DND-41 (cell line): ENCODE measurements around the gene KCNMB1.

Source experiments
- ATAC-seq: fragments of 200-7000 bp; cut with Tn5 transposase; 3 replicates; pipeline ENCODE4 v1.9.1; 2021; ENCODE audit warnings: low read depth; ENCODE audit not compliant: insufficient read depth
- DNase-seq: peaks from one replicate; pipeline ENCODE4 v3.0.0-alpha.2; 2020
- H2AFZ ChIP-seq: 2 replicates; pipeline ENCODE4 v1.6.0; 2012; ENCODE audit warnings: low read depth, low read length
- H3K27ac ChIP-seq: 2 replicates; pipeline ENCODE4 v1.5.1; 2012; ENCODE audit warnings: low read length, inconsistent platforms
- H3K27me3 ChIP-seq: fragments of 200-600 bp; sonication (generic); 2 replicates; pipeline ENCODE4 v1.6.0; 2012; ENCODE audit warnings: low read length, mild to moderate bottlenecking, inconsistent platforms; ENCODE audit not compliant: insufficient read depth, poor library complexity
- H3K36me3 ChIP-seq: 2 replicates; pipeline ENCODE4 v1.5.1; 2012; ENCODE audit warnings: low read length, inconsistent platforms; ENCODE audit not compliant: insufficient read depth
- H3K4me1 ChIP-seq: 2 replicates; pipeline ENCODE4 v1.5.1; 2012; ENCODE audit warnings: mild to moderate bottlenecking, low read length; ENCODE audit not compliant: insufficient read depth
- H3K4me2 ChIP-seq: 2 replicates; pipeline ENCODE4 v1.6.0; 2012; ENCODE audit warnings: mild to moderate bottlenecking, moderate library complexity, low read length, inconsistent platforms; ENCODE audit not compliant: insufficient read depth
- H3K4me3 ChIP-seq, 2 experiments: fragments of 200-600 bp in 1 of 2; shearing (Covaris generic) in 1 of 2; 2 replicates each; pipeline ENCODE4 v1.5.1; 2012 to 2016; ENCODE audit warnings: inconsistent platforms in 2 of 2, low read length in 2 of 2, mild to moderate bottlenecking in 2 of 2, low read depth in 1 of 2, moderate library complexity in 1 of 2
- H3K79me2 ChIP-seq: 2 replicates; pipeline ENCODE4 v1.6.0; 2012; ENCODE audit warnings: low read length, inconsistent platforms; ENCODE audit not compliant: insufficient read depth
- H3K9ac ChIP-seq: 2 replicates; pipeline ENCODE4 v1.6.0; 2012; ENCODE audit warnings: low read depth, mild to moderate bottlenecking, inconsistent platforms, low read length, moderate library complexity
- H3K9me3 ChIP-seq: 2 replicates; pipeline ENCODE4 v1.5.1; 2012; ENCODE audit warnings: low read length, moderate library complexity, mild to moderate bottlenecking, inconsistent platforms; ENCODE audit not compliant: insufficient read depth, severe bottlenecking
- H4K20me1 ChIP-seq: 2 replicates; pipeline ENCODE4 v1.6.0; 2012; ENCODE audit warnings: low read length; ENCODE audit not compliant: insufficient read depth
- EZH2 ChIP-seq: IDR thresholded peaks from 3 replicates; pipeline ENCODE4 v1.6.1; 2012; ENCODE audit warnings: borderline replicate concordance, low read depth, mild to moderate bottlenecking, moderate library complexity, low read length, inconsistent platforms; ENCODE audit not compliant: severe bottlenecking
- TF ChIP-seq, protein P1 (sequence below): IDR thresholded peaks from 2 replicates; pipeline ENCODE4 v1.5.1; 2012; ENCODE audit warnings: borderline replicate concordance, low read length, moderate library complexity, mild to moderate bottlenecking; ENCODE audit not compliant: poor library complexity, severe bottlenecking; ENCODE audit errors: extremely low read depth

KCNMB1 gene

DNA sequence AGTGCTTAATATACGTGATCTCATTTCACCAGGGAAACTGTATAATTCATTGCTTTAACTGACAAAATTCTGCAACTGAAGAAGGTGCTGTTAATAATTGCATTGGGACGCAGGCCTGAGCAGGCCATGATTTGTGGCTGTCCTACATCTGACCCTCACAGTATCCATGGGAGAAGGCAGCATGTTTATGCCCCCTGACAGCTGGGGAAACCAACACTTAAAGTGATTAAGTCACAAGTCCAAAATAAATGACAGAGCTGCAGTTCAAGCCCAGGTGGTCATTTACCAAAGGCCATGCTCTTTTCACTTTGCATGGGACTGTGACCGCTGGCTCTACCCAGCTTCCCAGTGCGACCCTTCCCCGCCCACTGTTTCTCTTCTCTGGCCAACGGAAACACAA lies 30.5 kb upstream of the KCNMB1 start:
- Histone ChIP-seq H3K27me3 (peaks cover 16% of the 10 kb centered on the region), H3K4me1 (no peaks in the 10 kb centered on the region), H3K36me3 (no peaks in the 10 kb centered on the region), H3K9ac (no peak overlapping the region), H3K4me3 (no peak overlapping the region), H3K79me2 (no peaks in the 10 kb centered on the region), H3K9me3 (no peaks in the 10 kb centered on the region), H3K4me2 (no peak overlapping the region), H3K27ac (no peak overlapping the region), H4K20me1 (no peaks in the 10 kb centered on the region), H2AFZ (no peak overlapping the region)
- no peak for ATAC-seq
- DNase-seq, result no peak
- TF ChIP-seq, protein P1, sequence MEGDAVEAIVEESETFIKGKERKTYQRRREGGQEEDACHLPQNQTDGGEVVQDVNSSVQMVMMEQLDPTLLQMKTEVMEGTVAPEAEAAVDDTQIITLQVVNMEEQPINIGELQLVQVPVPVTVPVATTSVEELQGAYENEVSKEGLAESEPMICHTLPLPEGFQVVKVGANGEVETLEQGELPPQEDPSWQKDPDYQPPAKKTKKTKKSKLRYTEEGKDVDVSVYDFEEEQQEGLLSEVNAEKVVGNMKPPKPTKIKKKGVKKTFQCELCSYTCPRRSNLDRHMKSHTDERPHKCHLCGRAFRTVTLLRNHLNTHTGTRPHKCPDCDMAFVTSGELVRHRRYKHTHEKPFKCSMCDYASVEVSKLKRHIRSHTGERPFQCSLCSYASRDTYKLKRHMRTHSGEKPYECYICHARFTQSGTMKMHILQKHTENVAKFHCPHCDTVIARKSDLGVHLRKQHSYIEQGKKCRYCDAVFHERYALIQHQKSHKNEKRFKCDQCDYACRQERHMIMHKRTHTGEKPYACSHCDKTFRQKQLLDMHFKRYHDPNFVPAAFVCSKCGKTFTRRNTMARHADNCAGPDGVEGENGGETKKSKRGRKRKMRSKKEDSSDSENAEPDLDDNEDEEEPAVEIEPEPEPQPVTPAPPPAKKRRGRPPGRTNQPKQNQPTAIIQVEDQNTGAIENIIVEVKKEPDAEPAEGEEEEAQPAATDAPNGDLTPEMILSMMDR, result no peak
- no peak for TF ChIP-seq EZH2

DNA sequence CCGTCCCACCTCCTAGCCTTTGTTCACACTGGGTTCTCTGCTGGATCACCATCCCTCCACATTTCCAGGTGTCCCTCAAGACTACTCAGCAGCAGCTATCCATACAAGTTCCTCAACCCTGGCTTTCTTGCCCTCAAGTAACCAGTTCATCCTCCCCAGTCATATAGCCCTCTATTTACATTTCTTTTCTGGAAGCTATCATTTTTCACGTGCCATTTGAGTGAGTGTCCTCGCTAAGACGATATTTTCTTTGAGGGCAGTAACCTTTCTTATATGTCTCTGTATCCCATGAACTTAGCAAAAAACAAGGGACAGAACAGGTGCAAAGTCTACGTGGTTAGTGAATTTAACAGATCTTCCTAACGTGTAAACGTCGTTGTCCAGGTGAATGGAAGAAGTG lies 29.6 kb upstream of the KCNMB1 start:
- DNase-seq (no peak), ATAC-seq (no peak)
- no peak overlapping the region for H3K9ac ChIP-seq
- H3K4me3 ChIP-seq, result no peak overlapping the region
- H4K20me1 ChIP-seq, result no peaks in the 10 kb centered on the region
- peaks cover 16% of the 10 kb centered on the region for H3K27me3 ChIP-seq
- H3K4me2 ChIP-seq, result no peak overlapping the region
- no peak for TF ChIP-seq EZH2
- TF ChIP-seq, protein P1, result no peak
- H3K4me1 ChIP-seq, result no peaks in the 10 kb centered on the region
- H2AFZ ChIP-seq, result no peak overlapping the region
- H3K27ac ChIP-seq, result no peak overlapping the region
- H3K9me3 ChIP-seq, result no peaks in the 10 kb centered on the region
- H3K79me2 ChIP-seq, result no peaks in the 10 kb centered on the region
- H3K36me3 ChIP-seq, result no peaks in the 10 kb centered on the region

DNA sequence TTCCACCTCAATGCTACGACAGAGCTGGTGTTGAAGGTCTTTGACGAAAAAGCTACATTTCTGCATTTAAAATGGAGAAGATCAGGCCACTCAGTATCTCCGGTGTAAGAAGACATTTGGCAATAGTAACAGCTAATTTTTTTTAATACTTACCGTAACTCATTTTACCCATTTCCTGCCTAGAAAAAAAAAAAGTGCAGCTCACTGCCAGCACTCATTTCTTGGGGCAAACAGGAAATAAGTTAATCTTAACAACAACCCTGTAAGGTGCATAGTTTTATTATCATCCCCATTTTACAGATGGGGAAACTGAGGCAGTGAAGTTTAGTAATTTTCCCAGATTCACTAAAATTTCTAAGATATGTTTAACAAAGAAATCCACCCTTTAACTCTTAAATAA lies 27.4 kb upstream of the KCNMB1 start:
- ATAC-seq, result no peak
- TF ChIP-seq, protein P1, result no peak
- no peak for TF ChIP-seq EZH2
- no peak overlapping the region for H3K4me2 ChIP-seq
- no peak overlapping the region for H3K9ac ChIP-seq
- H3K27ac ChIP-seq, result no peak overlapping the region
- no peak overlapping the region for H3K4me3 ChIP-seq
- H2AFZ ChIP-seq, result no peak overlapping the region
- H3K9me3 ChIP-seq, result no peaks in the 10 kb centered on the region
- no peaks in the 10 kb centered on the region for H4K20me1 ChIP-seq
- no peaks in the 10 kb centered on the region for H3K79me2 ChIP-seq
- no peaks in the 10 kb centered on the region for H3K36me3 ChIP-seq
- peaks cover 6% of the 10 kb centered on the region for H3K27me3 ChIP-seq
- no peaks in the 10 kb centered on the region for H3K4me1 ChIP-seq
- DNase-seq, result no peak

DNA sequence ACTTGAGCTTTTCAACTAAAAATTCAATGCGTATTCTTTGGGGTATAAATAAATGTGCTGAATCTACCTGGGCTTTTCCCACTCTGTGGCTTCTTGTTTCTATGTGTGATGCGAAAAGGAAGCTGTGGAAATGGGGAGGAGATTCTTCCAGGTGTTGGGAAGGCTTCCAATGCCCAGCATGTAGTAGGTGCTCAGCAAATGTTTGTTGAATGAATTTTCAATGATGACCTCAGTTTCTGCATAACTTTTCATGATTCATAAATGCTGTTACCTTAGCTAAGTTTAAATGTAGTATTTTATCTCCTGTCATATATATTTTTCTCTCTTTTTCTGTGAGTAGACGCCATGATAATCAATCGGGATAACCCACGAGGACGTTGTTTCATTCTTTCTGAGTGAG lies 25.6 kb upstream of the KCNMB1 start:
- Histone ChIP-seq H3K4me1 (no peaks in the 10 kb centered on the region), H3K9ac (no peak overlapping the region), H4K20me1 (no peaks in the 10 kb centered on the region), H3K4me3 (no peak overlapping the region), H3K27me3 (peaks cover 6% of the 10 kb centered on the region), H3K9me3 (no peaks in the 10 kb centered on the region), H2AFZ (no peak overlapping the region), H3K79me2 (no peaks in the 10 kb centered on the region), H3K36me3 (no peaks in the 10 kb centered on the region), H3K27ac (no peak overlapping the region), H3K4me2 (no peak overlapping the region)
- DNase-seq (no peak), ATAC-seq (no peak)
- TF ChIP-seq, protein P1, result no peak
- TF ChIP-seq EZH2, result no peak
